Loucy (cell line): ENCODE measurements around the gene WNT4.

ENCODE experiments used
- H2AFZ ChIP-seq: fragments of 200-600 bp; sonication (generic); 2 replicates; pipeline ENCODE4 v1.6.0; 2016; ENCODE audit warnings: antibody characterized with exemption, mild to moderate bottlenecking, low read length, moderate library complexity
- H3F3A ChIP-seq: fragments of 200-600 bp; 2 replicates; pipeline ENCODE4 v1.6.0; 2016; ENCODE audit warnings: antibody characterized with exemption, low read depth, mild to moderate bottlenecking
- H3K27me3 ChIP-seq: fragments of 200-600 bp; sonication (generic); 2 replicates; pipeline ENCODE4 v1.6.1; 2014; ENCODE audit warnings: low read length, mild to moderate bottlenecking; ENCODE audit not compliant: insufficient read depth, poor library complexity, severe bottlenecking
- H3K36me3 ChIP-seq: fragments of 200-600 bp; sonication (generic); 2 replicates; pipeline ENCODE4 v1.6.1; 2016; ENCODE audit warnings: low read length; ENCODE audit not compliant: insufficient read depth
- H3K4me1 ChIP-seq: fragments of 200-600 bp; sonication (generic); 2 replicates; pipeline ENCODE4 v1.5.1; 2014; ENCODE audit warnings: low read length, mild to moderate bottlenecking; ENCODE audit not compliant: insufficient read depth, poor library complexity, severe bottlenecking
- H3K4me2 ChIP-seq: fragments of 200-600 bp; sonication (generic); 2 replicates; pipeline ENCODE4 v1.6.0; 2014; ENCODE audit warnings: antibody characterized with exemption, low read length, low read depth, mild to moderate bottlenecking; ENCODE audit not compliant: poor library complexity, severe bottlenecking
- H3K4me3 ChIP-seq: fragments of 200-600 bp; sonication (generic); 2 replicates; pipeline ENCODE4 v1.5.1; 2014; ENCODE audit warnings: low read length, mild to moderate bottlenecking, mixed read lengths; ENCODE audit not compliant: poor library complexity, severe bottlenecking
- H3K79me2 ChIP-seq: fragments of 200-600 bp; sonication (generic); 2 replicates; pipeline ENCODE4 v1.6.1; 2014; ENCODE audit warnings: low read length; ENCODE audit not compliant: insufficient read depth
- H3K9ac ChIP-seq: fragments of 200-600 bp; sonication (generic); 2 replicates; pipeline ENCODE4 v1.6.0; 2014; ENCODE audit warnings: mild to moderate bottlenecking, low read depth, low read length, moderate library complexity; ENCODE audit not compliant: poor library complexity, severe bottlenecking
- H3K9me2 ChIP-seq: fragments of 200-600 bp; sonication (generic); replicated peaks from 2 replicates; pipeline ENCODE4 v1.6.1; 2016; ENCODE audit warnings: low read depth, low read length, mixed read lengths
- H3K9me3 ChIP-seq: fragments of 200-600 bp; sonication (generic); 2 replicates; pipeline ENCODE4 v1.6.1; 2014; ENCODE audit warnings: mild to moderate bottlenecking, antibody characterized with exemption, low read length, low read depth; ENCODE audit not compliant: insufficient read depth
- H4K20me1 ChIP-seq: fragments of 200-600 bp; sonication (generic); 2 replicates; pipeline ENCODE4 v1.6.0; 2014; ENCODE audit warnings: antibody characterized with exemption, low read length, mild to moderate bottlenecking; ENCODE audit not compliant: insufficient read depth, poor library complexity, severe bottlenecking
- EZH2phosphoT487 ChIP-seq: fragments of 200-600 bp; IDR thresholded peaks from 2 replicates; pipeline ENCODE4 v1.6.1; 2018; ENCODE audit warnings: antibody characterized with exemption, mild to moderate bottlenecking, moderate library complexity, borderline replicate concordance
- TF ChIP-seq, protein P1 (sequence below): fragments of 200-600 bp; sonication (generic); conservative IDR thresholded peaks from 2 replicates; pipeline ENCODE4 v1.5.1; 2014; ENCODE audit warnings: mild to moderate bottlenecking, antibody characterized with exemption, low read length

Gene WNT4

DNA sequence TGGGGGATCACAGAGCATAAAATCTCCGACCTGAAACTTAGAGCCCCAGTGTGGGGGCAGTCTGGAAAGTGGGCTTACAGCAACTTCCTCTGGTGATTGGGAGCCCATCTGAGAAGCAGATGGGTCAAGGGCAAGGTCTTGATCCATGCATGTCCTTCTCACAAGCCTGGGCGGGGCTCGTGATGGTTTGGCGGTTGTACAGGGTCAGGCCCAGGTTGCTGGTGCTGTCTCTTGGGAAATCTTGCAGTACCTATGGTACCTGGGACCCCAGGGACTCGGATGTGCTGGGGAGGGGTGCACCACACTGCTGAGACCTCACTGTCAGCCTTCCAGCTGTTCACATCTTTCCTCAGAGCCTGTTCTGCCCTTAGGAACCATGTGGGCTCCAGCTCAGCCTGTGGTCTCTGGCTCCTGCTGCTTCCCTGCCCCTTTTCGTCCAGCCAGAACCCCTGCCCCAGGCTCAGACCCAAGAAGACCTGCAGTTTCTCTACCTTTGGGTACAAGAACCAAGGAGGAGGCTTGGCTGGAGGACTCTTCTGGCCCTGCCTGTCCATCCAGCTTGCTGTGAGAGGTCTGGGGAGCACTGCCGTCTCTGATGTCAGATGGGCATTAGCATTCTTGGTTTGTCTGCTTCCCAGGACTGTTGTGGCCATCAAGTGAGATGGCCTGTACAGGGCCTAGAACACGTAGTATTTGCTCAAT lies 24.5 kb downstream of the WNT4 start:
- no peaks in the 10 kb centered on the region for H3K9me2 ChIP-seq
- no peaks in the 10 kb centered on the region for H3K9me3 ChIP-seq
- no peaks in the 10 kb centered on the region for H3K36me3 ChIP-seq
- H3K4me2 ChIP-seq, result no peak overlapping the region
- no peaks in the 10 kb centered on the region for H3K27me3 ChIP-seq
- no peak for TF ChIP-seq EZH2phosphoT487
- TF ChIP-seq, protein P1, sequence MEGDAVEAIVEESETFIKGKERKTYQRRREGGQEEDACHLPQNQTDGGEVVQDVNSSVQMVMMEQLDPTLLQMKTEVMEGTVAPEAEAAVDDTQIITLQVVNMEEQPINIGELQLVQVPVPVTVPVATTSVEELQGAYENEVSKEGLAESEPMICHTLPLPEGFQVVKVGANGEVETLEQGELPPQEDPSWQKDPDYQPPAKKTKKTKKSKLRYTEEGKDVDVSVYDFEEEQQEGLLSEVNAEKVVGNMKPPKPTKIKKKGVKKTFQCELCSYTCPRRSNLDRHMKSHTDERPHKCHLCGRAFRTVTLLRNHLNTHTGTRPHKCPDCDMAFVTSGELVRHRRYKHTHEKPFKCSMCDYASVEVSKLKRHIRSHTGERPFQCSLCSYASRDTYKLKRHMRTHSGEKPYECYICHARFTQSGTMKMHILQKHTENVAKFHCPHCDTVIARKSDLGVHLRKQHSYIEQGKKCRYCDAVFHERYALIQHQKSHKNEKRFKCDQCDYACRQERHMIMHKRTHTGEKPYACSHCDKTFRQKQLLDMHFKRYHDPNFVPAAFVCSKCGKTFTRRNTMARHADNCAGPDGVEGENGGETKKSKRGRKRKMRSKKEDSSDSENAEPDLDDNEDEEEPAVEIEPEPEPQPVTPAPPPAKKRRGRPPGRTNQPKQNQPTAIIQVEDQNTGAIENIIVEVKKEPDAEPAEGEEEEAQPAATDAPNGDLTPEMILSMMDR, result no peak
- H3K9ac ChIP-seq, result no peak overlapping the region
- H4K20me1 ChIP-seq, result peaks cover 2% of the 10 kb centered on the region
- no peak overlapping the region for H2AFZ ChIP-seq
- no peaks in the 10 kb centered on the region for H3K4me1 ChIP-seq
- no peaks in the 10 kb centered on the region for H3K79me2 ChIP-seq
- no peak overlapping the region for H3K4me3 ChIP-seq
- no peaks in the 10 kb centered on the region for H3F3A ChIP-seq

DNA sequence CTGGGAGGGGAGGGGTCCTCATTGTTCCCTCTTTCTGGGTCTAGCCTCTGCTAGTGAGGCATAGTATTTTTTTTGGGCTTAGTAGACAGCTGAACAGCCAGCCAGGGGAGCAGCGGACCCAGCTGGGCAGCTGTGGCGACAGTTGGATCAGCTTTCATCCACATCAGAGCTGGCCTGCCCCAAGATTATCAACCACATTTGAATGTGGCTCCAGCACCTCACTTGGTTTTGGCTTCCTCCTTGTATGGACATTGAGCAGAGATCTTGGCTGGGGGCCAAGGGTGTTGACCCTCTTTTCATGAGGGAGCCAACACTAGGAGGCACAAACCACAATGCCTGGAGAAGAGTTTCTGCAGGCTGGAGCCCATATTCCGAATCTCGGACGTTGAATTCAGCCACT lies 25.0 kb downstream of the WNT4 start:
- no peak for TF ChIP-seq EZH2phosphoT487
- TF ChIP-seq, protein P1, result no peak
- no peak overlapping the region for H3K4me2 ChIP-seq
- H4K20me1 ChIP-seq, result peaks cover 2% of the 10 kb centered on the region
- no peaks in the 10 kb centered on the region for H3F3A ChIP-seq
- H2AFZ ChIP-seq, result no peak overlapping the region
- H3K9me2 ChIP-seq, result no peaks in the 10 kb centered on the region
- H3K9me3 ChIP-seq, result no peaks in the 10 kb centered on the region
- H3K36me3 ChIP-seq, result no peaks in the 10 kb centered on the region
- H3K79me2 ChIP-seq, result no peaks in the 10 kb centered on the region
- H3K4me1 ChIP-seq, result no peaks in the 10 kb centered on the region
- H3K27me3 ChIP-seq, result no peaks in the 10 kb centered on the region
- no peak overlapping the region for H3K4me3 ChIP-seq
- no peak overlapping the region for H3K9ac ChIP-seq

DNA sequence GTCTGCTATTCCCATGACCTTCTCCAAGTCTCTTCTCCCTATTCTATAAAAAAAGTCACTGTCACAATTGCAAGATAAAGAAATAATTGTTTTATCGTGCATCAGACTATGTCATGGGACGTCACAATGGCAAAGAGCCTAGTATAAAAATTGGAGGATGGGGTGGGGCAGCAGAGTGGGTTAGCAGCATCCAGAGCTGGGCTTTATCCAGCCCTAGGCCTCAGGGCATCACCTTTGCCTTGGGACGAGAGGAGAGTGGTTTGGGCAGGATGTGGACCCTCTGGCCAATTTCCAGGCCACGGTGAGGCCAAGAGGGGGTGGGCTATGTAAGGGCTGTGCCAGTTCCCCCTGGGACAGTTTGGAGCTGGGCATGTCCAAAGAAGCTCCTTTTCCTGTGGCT lies 25.7 kb downstream of the WNT4 start:
- TF ChIP-seq, protein P1, result no peak
- TF ChIP-seq EZH2phosphoT487, result no peak
- Histone ChIP-seq H3K36me3 (no peaks in the 10 kb centered on the region), H3K4me1 (no peaks in the 10 kb centered on the region), H3K79me2 (no peaks in the 10 kb centered on the region), H3K4me2 (no peak overlapping the region), H3K9ac (no peak overlapping the region), H3K9me3 (no peaks in the 10 kb centered on the region), H3F3A (no peaks in the 10 kb centered on the region), H3K9me2 (no peaks in the 10 kb centered on the region), H2AFZ (no peak overlapping the region), H3K27me3 (no peaks in the 10 kb centered on the region), H4K20me1 (peaks cover 2% of the 10 kb centered on the region), H3K4me3 (no peak overlapping the region)
